Fibroblast of skin of right biceps (primary cell): ENCODE measurements around the gene CYP27A1.

Experiments
- DNase-seq: peaks from one replicate; pipeline ENCODE4 v3.0.0-alpha.2; 2013

CYP27A1 gene

DNA sequence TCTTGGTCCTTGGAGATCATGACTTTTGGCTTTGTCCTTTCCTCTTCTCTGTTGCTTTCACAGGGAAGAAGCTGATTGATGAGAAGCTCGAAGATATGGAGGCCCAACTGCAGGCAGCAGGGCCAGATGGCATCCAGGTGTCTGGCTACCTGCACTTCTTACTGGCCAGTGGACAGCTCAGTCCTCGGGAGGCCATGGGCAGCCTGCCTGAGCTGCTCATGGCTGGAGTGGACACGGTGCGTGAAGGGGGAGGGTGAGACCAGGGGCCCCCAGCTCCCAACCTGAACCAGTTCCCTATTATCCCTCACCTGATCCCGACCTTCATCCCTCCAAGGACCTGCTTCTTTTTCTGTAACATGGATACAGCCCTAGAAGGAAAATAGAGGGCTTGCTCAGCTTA lies 30.9 kb downstream of the CYP27A1 start:
- no peak for DNase-seq

GRCh38 chr2:218813771-218814460 lies 32.0 kb downstream of the CYP27A1 start:
- no peak for DNase-seq

DNA sequence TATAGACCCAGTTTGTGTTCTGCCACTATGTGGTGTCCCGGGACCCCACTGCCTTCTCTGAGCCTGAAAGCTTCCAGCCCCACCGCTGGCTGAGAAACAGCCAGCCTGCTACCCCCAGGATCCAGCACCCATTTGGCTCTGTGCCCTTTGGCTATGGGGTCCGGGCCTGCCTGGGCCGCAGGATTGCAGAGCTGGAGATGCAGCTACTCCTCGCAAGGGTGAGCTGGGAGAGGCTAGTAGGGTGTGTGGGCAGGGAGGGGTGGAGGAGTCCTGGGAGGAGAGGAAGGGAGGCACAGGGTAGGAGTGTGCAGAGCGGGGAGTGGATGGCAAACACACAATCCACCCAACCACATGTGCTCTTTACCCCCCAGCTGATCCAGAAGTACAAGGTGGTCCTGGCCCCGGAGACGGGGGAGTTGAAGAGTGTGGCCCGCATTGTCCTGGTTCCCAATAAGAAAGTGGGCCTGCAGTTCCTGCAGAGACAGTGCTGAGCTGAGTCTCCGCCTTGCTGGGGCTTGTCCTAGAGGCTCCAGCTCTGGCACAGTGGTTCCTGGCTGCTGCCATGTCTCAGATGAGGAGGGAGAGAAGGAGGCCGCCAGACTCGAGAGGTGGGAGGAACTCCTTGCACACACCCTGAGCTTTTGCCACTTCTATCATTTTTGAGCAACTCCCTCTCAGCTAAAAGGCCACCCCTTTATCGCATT lies 32.7 kb downstream of the CYP27A1 start:
- DNase-seq, result no peak

DNA sequence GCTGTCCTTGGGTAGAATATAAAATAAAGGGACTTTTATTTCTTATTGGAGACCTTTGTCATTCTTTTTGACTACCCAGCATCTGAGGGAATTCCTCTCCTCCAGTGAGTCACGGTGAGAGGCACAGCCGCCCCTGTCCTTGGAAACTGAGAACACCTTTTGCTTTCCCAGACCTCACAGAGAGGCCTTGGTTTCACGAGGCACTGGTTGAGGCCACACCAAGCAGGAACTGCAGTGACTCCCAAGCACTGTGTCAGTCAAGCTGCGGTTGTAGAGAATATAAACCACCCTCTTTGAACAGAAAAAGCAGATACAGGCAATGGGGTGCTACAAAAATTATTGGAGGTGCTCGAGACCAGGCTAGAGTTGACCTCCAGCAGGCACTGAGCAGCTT lies 33.3 kb downstream of the CYP27A1 start:
- no peak for DNase-seq

DNA sequence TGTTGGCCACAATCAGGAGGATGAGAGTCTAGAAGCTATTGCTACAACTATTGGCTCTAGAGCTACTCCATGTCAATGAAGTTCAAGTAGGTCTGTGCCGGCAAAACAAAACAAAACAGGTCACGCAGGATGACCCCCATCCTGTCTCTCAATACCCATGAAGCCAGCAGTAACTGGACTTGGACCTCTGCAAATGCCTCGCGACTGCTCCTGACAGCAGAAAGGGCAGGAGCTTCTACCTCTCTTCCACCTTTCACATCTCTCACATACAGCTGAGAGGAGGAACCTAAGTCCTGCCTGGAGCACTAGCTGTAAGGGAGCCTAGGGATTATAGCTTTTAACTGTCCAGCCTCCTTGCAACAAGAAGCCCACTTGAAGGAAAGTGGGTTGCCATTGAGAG lies 33.7 kb downstream of the CYP27A1 start:
- no peak for DNase-seq

DNA sequence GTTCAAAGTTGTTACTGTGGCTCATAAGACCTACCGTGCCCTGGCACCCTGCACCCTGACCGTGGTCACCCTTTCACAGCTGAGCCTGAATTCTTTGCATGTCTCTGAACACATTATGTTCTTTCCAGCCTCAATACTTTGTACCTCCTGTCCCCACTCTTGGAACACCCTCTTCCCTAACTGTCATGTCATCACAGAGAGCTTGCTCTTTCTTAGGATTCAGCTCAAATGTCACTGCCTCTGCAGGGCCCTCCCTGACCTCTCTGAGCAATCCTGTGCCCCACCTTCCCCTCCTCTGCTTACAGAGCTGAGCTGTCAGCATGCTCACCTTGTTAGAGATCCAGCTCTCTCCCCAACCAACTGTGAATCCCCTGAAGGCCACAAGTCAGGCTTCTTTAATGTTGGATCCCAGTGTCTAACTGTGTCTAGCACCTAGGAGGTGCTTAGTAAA lies 34.6 kb downstream of the CYP27A1 start:
- DNase-seq, result no peak

DNA sequence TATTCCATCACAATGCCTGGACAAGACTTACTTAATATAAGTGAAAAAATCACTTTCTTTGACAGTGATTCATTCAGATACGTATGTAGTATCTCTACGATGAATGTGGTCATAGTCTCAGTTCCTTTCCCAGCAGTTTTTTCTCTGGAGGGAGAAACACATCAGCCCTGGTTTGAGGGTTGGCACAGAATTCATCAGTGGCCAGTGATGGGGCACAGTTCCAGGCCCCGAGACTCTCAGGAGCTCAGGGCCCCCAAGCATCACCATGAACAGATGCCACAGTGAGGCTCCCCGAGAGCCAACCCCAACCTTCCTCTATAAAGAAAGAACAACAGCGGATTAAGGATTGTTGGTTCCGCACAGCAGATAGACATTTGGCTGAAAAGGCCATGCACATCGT lies 37.1 kb downstream of the CYP27A1 start:
- DNase-seq, result no peak

- no peak for DNase-seq
Observed at GRCh38 chr2:218820746-218821369, 38.9 kb downstream of the CYP27A1 start.

DNA sequence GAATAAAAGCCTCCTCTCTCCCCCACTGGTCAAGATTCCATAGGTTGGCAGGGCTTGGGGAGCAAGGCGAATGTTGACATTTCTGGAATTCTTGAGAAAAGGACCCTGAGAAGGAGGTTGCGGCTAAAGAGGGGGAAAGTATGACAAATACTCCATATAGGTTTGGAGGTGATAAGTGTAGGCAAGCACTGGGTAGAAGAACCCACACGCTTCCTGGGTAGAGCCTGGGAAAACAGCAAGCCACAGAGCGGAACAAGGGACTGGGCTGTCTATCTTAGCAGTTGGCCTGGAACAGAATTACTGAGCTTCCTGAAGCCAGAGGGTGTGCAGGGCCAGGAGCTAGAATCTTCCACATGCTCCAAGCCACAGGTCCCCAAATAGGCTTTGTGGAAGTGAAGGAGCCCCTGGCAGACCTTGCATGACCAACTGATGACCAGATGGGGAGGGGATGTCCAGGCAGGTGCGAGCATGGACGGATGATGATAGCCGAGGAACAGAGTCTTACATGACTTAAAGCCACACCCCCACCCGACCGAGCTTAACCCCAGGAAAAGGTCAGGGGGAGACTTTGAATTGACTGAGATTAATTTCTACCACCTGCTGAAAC lies 39.8 kb downstream of the CYP27A1 start:
- no peak for DNase-seq

DNA sequence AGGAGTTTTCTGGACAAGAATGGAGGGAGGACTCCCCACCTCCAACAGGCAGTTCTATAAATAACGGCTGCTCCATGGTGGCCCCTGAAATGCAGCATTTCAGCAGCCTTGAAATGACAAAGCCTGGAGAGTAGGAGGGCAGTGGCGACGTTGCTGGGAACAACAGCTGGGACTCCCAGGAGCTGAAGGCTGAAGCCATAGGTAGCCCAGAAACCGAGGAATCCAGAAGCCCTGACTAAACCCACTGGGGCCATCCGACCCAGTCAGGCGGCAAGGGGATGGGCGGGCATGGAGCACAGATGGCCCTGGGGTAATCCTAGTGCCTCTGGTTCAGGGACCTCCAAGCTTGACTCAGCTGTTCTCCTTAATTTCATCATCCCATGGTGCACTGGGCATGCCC lies 40.7 kb downstream of the CYP27A1 start:
- no peak for DNase-seq

DNA sequence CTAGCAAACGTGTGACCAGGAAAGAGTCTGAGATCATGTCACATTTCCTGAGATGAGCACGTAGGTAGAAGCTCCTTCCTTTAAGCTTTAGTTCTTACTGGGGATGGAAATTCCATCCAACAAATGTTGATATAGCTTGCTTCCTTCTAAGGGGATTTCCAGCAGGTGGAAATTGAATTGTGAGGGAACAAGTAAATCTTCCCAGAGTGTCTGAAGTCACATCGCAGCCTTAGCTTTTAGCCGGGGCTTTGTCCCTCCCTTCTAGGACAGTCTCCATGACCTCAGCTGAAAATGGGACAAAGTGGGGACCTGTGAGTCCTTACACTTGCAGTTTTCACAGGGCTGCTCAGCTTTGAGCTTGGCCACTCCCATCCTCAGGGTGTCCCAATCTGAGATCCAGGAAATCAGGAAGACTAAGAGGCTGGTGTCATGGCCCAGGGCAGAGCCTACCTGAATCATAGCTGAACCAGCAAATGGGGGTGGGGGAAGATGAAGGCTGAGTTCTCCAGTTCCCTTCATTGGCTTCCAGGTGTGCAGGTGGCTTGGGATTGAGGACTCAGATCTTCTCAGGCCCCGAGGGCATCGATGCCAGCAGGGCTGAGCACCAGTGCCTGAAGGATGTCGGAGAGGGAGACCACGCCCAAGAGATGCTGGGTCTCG lies 41.4 kb downstream of the CYP27A1 start:
- DNase-seq, result no peak

- no peak for DNase-seq
Observed at GRCh38 chr2:218824004-218824403, 42.1 kb downstream of the CYP27A1 start.

DNA sequence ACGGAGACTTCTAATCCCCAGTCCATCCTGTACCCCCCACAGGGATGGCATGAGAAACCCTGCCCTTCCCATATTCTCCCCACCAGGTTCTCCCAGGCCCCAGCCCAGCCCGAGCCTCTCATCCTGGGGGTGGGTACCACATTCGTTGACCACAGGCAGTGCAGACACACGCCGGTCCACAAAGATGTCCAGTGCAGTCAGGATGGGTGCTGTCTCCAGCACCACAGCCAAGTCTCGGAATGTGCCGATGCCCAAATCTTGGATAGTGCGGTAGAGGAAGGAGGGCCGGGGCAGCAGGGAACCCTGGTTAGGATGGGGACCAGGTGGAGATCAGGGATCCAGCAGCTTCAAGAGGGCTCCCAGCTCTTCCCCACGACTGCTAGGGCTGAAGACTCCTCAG lies 44.8 kb downstream of the CYP27A1 start:
- no peak for DNase-seq

GRCh38 chr2:218827701-218828476 lies 45.9 kb downstream of the CYP27A1 start:
- no peak for DNase-seq

- DNase-seq, result no peak
Observed at GRCh38 chr2:218828477-218828778, 46.5 kb downstream of the CYP27A1 start.

- DNase-seq, result no peak
Observed at GRCh38 chr2:218829868-218830451, 48.0 kb downstream of the CYP27A1 start.

GRCh38 chr2:218830526-218831306 lies 48.8 kb downstream of the CYP27A1 start:
- no peak for DNase-seq

GRCh38 chr2:218831378-218831990 lies 49.5 kb downstream of the CYP27A1 start, which contains the start of gene PRKAG3:
TSS of gene PRKAG3 (minus strand) at chr2:218831803.
- DNase-seq, result no peak

DNA sequence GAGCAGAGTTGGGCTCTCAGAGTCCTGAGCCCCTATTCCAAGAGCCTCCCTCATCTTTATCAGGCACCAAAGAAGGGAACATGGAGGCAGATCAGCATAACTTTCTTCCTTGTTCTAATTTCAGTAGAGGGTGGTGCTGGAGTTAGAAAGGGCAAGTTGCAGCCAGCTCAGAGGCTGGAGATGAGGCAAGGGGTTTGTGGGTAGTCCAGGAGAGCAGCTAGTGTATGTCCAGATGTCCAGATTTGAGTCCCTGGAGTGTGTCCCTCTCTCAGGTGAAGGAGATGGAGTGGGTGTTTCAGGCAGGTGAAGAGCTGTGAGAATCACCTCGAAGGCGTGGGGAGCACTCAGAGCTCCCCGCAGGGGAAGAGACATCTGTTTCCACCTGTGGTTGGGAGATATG lies 50.1 kb downstream of the CYP27A1 start:
- no peak for DNase-seq

DNA sequence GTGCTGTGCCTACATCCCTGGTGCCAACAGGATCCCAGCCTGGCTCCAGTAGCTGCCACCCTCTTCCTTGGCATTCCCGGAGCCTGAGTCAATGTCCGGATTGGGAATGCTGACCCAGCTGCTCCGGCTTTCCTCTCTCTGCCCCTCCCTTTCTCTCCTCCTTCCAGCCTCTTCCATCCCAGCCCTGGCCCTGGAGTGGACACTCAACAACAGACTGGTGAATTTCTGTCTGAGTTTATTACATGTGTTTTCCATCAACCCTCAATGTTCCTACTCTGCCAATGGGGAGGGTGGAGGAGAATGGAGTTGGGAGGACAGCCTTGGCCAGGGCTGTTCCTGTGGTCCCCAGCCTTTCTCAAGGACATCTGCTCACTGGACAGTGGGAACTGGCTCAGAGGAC lies 50.6 kb downstream of the CYP27A1 start:
- no peak for DNase-seq
